Sigmoid colon (tissue), 3 donors: ENCODE data around the gene DENND5B.

Experiments
- POLR2A ChIP-seq, 2 donors: fragments of 450-650 bp; IDR thresholded peaks; one replicate each; pipeline ENCODE4 v1.6.1; 2016; ENCODE audit warnings: antibody characterized with exemption in 2 of 2, mild to moderate bottlenecking in 2 of 2, moderate library complexity in 2 of 2
- TF ChIP-seq, protein P1 (sequence below), 4 experiments: fragments of 450-650 bp in 3 of 4; fragments of 200-600 bp in 1 of 4; IDR thresholded peaks; one replicate each; pipeline ENCODE4 v1.5.1; 2016 to 2019; ENCODE audit warnings: antibody characterized with exemption in 4 of 4, mild to moderate bottlenecking in 3 of 4, moderate library complexity in 2 of 4

DNA sequence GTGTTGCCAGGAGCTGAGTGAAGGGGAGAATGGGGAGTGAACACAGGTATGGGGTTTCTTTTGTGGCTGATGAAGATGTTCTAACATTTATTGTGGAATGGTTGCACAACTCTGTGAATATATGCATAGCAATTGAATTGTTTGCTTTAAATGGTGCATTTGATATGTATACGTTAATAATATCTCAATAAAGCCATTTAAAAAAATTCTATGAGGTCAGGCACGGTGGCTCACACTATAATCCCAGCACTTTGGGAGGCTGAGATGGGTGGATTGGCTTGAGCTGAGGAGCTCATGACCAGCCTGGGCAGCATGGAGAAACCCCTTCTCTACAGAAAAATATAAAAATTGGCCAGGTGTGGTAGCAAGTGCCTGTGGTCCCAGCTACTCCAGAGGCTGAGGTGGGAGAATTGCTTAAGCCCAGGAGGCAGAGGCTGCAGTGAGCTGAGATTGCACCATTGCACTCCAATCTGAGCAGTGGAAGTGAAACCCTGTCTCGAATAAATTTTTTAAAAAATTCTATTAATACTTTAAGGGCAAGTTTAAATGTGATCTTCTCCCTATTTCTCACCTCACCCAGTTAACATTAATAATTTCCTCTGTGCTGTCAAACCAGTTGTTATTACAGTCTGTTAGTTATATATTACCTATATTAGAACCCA, 65.3 kb downstream of the DENND5B start:
- TF ChIP-seq POLR2A (IDR thresholded peaks at IDR 0.05), result no peak
- TF ChIP-seq, protein P1, sequence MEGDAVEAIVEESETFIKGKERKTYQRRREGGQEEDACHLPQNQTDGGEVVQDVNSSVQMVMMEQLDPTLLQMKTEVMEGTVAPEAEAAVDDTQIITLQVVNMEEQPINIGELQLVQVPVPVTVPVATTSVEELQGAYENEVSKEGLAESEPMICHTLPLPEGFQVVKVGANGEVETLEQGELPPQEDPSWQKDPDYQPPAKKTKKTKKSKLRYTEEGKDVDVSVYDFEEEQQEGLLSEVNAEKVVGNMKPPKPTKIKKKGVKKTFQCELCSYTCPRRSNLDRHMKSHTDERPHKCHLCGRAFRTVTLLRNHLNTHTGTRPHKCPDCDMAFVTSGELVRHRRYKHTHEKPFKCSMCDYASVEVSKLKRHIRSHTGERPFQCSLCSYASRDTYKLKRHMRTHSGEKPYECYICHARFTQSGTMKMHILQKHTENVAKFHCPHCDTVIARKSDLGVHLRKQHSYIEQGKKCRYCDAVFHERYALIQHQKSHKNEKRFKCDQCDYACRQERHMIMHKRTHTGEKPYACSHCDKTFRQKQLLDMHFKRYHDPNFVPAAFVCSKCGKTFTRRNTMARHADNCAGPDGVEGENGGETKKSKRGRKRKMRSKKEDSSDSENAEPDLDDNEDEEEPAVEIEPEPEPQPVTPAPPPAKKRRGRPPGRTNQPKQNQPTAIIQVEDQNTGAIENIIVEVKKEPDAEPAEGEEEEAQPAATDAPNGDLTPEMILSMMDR (IDR thresholded peaks at IDR 0.05), result no peak
